Measurements from ENCODE around the gene SERPINB13.

DNA sequence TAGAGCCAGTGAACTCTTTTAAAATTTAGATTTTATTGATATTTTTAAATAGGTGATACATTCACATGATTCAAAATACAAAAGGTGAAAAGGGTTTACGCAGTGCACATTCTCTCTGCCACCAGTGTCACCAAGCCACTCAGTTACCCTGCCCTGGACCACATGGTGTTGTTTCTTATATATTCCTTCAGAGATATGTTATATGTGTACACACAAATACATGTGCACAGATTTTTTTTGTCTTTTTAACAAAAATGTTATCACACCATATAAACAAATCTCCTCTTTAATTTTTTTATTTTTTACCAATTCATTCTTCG is 30.7 kb downstream of the SERPINB13 start:
- TF ChIP-seq, protein P1, sequence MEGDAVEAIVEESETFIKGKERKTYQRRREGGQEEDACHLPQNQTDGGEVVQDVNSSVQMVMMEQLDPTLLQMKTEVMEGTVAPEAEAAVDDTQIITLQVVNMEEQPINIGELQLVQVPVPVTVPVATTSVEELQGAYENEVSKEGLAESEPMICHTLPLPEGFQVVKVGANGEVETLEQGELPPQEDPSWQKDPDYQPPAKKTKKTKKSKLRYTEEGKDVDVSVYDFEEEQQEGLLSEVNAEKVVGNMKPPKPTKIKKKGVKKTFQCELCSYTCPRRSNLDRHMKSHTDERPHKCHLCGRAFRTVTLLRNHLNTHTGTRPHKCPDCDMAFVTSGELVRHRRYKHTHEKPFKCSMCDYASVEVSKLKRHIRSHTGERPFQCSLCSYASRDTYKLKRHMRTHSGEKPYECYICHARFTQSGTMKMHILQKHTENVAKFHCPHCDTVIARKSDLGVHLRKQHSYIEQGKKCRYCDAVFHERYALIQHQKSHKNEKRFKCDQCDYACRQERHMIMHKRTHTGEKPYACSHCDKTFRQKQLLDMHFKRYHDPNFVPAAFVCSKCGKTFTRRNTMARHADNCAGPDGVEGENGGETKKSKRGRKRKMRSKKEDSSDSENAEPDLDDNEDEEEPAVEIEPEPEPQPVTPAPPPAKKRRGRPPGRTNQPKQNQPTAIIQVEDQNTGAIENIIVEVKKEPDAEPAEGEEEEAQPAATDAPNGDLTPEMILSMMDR (conservative IDR thresholded peaks at IDR 0.05; ENCODE audit: low read length), result no peak
- no peak for TF ChIP-seq EZH2phosphoT487 (IDR thresholded peaks at IDR 0.05; ENCODE audit: borderline replicate concordance)

All from Loucy (cell line).